ENCODE results near the gene TENT4B.

The TENT4B gene

DNA sequence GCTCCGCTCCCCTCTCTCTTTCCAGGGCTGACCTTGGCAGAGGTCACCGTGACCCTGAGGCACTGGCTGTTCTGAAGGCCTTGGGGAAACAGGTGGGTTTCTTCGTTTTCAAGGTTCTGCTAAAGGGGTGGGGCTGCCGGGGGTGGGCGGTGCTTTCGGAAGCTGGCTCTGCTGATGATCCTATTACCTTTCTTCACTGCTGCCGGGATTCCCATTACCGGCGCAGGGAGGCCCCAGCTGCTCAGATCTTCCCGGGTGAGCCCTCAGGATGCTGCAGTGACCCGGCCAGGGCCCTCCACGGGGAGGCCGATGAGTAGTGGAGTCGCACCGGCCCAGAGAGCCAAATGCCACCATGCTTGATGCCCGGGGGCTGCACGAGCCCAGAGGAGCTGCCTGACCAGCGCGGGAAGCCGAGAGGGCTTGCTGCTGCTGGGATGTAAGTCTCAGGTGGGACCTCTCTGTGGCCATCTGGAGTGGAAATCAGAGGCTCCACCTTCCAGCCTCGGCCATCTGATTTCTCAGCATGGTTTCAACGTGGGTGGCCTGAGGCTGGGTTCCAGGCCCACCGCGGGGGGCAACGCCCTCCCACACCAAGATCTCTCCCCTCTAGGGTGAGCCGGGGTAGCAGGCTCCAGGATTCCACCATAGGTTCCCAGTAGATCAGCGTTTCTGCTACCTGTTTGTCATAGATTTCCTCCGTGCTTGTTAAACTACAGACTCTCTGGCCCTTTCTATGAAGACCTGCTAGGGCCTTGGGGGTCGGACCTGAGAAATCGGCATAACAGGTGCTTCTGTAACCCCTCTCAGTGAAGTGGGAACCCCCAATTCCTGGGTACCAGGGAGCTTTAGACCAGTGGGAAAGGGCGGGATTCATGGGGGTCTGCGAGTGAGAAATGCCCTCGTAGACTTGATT, 91.7 kb downstream of the TENT4B start:
- Histone ChIP-seq H3K4me1 (ENCODE audit: control insufficient read depth, insufficient read depth, low read length) (peaks cover 6% of the 10 kb centered on the region), H3K36me3 (ENCODE audit: control insufficient read depth, insufficient read depth, low read length) (no peaks in the 10 kb centered on the region), H3K9me3 (ENCODE audit: control insufficient read depth, insufficient read depth, low read length) (no peaks in the 10 kb centered on the region), H3K9ac (ENCODE audit: low read depth, low read length) (no peak overlapping the region), H3K4me3 (ENCODE audit: low read depth, low read length) (peak overlapping the region; percentile 46), H3K27me3 (ENCODE audit: control insufficient read depth, insufficient read depth, low read length) (peaks cover 9% of the 10 kb centered on the region)

DNA sequence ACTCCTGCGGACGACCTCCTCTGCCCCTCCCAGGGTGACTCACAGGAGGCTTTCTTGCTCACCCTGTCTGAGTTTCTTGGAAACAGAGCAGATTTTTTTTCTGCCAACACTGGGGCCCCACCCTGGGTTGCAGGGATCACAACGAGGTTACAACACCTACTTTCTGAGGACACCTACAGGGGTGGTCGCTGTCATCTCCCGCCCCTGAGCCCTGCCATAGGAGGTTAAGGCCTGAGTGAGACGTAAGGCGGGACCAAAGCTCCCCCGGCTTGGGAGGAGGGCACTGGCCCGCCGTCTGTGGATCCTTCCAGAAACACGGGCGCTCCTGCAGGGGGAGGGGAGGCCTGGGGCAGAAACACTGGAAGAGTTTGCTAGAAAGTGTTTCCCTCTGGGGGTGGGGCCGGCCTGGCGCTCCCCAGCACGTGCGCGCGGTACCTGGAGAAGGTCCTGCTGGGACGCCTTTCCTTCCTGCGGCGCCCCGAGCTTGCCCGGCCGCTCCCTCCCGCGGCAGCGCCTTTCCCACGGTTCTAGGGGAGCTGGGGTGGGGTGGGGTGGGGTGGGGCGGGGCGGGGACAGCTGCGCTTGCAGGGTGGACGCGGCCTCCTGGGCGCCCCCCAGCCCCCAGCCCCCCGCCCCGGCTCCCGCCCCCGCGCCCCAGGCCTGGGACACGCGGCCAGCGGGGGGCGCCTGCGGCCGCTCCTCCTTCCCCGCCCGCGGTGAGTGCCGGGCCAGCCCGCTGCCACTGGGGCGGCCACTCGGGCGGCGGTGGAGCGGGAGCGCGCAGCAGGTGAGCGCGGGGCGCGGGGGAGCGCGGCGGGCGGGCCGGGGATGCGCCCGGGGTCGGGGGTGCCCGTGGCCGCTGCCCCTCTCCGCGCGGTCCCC, 92.6 kb downstream of the TENT4B start:
- peak overlapping the region; percentile 53 for H3K4me3 ChIP-seq (ENCODE audit: low read depth, low read length)
- H3K9me3 ChIP-seq (ENCODE audit: control insufficient read depth, insufficient read depth, low read length) = no peaks in the 10 kb centered on the region
- H3K27me3 ChIP-seq (ENCODE audit: control insufficient read depth, insufficient read depth, low read length) = peaks cover 9% of the 10 kb centered on the region
- no peaks in the 10 kb centered on the region for H3K36me3 ChIP-seq (ENCODE audit: control insufficient read depth, insufficient read depth, low read length)
- H3K9ac ChIP-seq (ENCODE audit: low read depth, low read length) = no peak overlapping the region
- peaks cover 8% of the 10 kb centered on the region for H3K4me1 ChIP-seq (ENCODE audit: control insufficient read depth, insufficient read depth, low read length)

DNA sequence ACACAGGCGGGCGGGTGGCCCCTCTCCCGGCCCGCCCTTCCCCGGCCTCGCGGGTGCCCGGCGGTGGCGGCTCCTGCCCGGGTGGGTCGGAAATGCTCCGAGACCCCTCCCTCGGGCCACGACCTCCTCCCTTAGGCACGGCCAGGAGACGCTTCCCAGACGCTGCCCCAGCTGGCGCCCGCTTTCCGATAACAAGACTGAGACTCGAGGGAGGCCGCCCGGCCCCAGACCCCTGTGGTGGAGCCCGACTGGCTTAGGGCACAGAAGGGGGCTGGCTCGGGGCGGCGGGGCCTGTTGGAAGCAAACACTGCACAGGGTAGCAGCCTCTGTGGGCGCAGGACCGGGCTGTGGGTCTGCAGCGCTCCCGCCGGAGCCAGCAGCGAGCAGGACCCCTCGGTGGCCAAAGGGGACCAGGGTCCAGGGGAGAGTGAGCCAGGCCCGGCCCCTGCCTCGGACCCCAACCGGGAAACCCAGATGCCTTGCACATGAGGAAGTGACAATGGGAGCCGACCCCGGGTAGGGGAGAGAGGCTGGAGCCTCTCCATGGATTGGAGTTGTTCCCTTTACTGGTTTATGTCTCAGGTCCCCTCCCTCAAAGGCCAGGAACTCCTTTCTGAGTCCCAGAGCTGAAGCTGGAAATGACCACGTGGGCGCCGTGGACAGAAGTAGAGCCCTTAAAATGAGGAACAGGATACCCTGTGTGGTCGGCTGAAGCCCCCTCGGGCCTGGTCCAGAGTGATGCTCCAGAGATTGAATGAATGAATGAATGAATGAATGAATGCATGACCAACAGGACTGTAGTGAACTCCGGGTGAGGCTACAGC, 93.4 kb downstream of the TENT4B start:
- H3K4me1 ChIP-seq (ENCODE audit: control insufficient read depth, insufficient read depth, low read length) = peaks cover 8% of the 10 kb centered on the region
- H3K9me3 ChIP-seq (ENCODE audit: control insufficient read depth, insufficient read depth, low read length) = no peaks in the 10 kb centered on the region
- H3K36me3 ChIP-seq (ENCODE audit: control insufficient read depth, insufficient read depth, low read length) = no peaks in the 10 kb centered on the region
- H3K27me3 ChIP-seq (ENCODE audit: control insufficient read depth, insufficient read depth, low read length) = peaks cover 9% of the 10 kb centered on the region
- peak overlapping the region; percentile 47 for H3K9ac ChIP-seq (ENCODE audit: low read depth, low read length)
- peak overlapping the region; percentile 53 for H3K4me3 ChIP-seq (ENCODE audit: low read depth, low read length)

DNA sequence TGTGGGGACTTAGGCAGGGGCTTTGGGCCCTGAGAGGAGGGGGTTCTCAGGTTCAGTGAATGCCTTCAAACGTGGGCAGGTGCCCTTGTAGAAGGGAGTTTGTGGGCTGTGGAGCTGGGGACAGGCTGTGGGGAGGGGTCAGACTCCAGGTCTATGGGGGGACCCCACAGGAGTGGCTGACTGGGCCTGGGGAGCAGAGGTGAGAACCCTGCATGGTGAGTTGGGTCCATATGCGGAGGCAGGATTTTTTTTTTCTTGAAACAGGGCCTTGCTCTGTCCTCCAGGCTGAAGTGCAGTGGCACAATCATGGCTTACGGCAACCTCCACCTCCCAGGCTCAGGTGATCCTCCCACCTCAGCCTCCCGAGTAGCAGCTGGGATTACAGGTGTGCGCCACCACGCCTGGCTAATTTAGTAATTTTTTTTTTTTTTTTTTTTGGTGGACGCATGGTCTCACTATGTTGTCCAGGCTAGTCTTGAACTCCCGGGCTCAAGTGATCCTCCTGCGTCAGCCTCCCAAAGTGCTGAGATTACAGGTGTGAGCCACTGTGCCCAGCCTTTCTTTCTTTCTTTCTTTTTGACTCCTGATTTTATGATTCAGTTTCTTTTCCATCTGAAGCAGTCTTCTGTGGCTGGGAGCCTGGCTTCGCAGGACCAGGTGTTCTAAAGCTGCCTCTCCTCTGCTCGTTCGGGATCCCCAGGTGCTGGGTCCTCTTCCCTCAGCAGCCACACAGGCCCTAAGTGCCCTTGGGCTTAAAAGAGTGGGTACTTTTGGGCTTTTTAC, 94.2 kb downstream of the TENT4B start:
- Histone ChIP-seq H3K9me3 (ENCODE audit: control insufficient read depth, insufficient read depth, low read length) (no peaks in the 10 kb centered on the region), H3K36me3 (ENCODE audit: control insufficient read depth, insufficient read depth, low read length) (no peaks in the 10 kb centered on the region), H3K27me3 (ENCODE audit: control insufficient read depth, insufficient read depth, low read length) (peaks cover 9% of the 10 kb centered on the region), H3K4me3 (ENCODE audit: low read depth, low read length) (peak overlapping the region; percentile 53), H3K9ac (ENCODE audit: low read depth, low read length) (no peak overlapping the region), H3K4me1 (ENCODE audit: control insufficient read depth, insufficient read depth, low read length) (peaks cover 8% of the 10 kb centered on the region)

DNA sequence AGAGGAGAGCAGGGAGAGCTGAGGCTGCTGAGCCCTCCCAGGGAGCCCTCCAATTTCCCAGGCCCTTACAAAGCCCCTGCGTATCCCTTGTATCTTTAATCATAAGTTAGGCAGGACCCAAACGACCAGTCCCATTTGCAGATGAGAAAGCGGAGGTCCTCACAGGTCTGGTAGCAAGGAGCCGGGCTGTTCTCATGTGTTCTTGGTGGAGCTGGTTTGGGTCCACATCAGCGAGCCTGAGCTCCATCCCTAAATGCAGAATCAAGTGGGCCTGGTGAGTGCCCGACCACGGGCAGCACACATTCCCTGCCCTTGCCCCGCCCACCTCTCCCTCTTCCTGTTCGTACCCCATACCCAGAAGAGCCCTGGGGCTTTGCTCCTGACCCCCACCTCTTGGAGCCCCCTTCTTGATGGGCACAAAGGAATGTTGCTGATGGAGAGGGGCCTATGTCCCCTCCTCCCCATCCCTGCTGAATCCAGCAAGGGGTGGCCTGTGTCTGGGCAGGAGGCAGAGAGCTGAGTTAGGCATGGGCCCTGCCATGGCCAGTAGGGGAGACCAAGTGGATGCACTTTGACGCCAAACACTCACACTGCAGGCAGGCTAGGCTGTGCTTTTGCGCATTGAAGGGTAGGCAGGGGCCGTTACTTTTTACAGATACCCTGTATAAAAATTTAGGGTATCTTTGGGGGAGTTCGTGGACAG, 95.0 kb downstream of the TENT4B start:
- Histone ChIP-seq H3K4me3 (ENCODE audit: low read depth, low read length) (no peak overlapping the region), H3K9me3 (ENCODE audit: control insufficient read depth, insufficient read depth, low read length) (no peaks in the 10 kb centered on the region), H3K27me3 (ENCODE audit: control insufficient read depth, insufficient read depth, low read length) (peaks cover 9% of the 10 kb centered on the region), H3K9ac (ENCODE audit: low read depth, low read length) (no peak overlapping the region), H3K36me3 (ENCODE audit: control insufficient read depth, insufficient read depth, low read length) (no peaks in the 10 kb centered on the region), H3K4me1 (ENCODE audit: control insufficient read depth, insufficient read depth, low read length) (peaks cover 8% of the 10 kb centered on the region)

DNA sequence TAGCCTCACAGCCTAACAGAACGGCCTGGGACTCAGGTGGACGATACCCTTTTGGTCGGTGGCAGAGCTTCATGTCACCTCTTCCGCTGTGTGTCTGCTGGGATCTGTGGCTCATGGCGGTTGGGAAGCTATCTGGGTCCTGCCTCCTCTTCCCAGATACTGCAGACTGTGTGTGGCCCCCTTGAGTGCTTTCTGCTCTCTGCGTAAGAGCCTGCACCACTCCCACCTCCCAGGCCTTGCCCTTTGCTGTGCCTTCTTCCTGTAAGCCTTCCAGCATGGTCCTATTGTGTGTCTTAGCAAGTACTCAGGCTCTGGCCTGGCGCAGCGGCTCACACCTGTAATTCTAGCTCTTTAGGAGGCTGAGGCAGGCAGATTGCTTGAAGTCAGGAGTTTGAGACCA, 95.7 kb downstream of the TENT4B start:
- no peaks in the 10 kb centered on the region for H3K36me3 ChIP-seq (ENCODE audit: control insufficient read depth, insufficient read depth, low read length)
- peaks cover 9% of the 10 kb centered on the region for H3K27me3 ChIP-seq (ENCODE audit: control insufficient read depth, insufficient read depth, low read length)
- H3K9me3 ChIP-seq (ENCODE audit: control insufficient read depth, insufficient read depth, low read length) = no peaks in the 10 kb centered on the region
- peaks cover 8% of the 10 kb centered on the region for H3K4me1 ChIP-seq (ENCODE audit: control insufficient read depth, insufficient read depth, low read length)
- no peak overlapping the region for H3K9ac ChIP-seq (ENCODE audit: low read depth, low read length)
- H3K4me3 ChIP-seq (ENCODE audit: low read depth, low read length) = no peak overlapping the region

DNA sequence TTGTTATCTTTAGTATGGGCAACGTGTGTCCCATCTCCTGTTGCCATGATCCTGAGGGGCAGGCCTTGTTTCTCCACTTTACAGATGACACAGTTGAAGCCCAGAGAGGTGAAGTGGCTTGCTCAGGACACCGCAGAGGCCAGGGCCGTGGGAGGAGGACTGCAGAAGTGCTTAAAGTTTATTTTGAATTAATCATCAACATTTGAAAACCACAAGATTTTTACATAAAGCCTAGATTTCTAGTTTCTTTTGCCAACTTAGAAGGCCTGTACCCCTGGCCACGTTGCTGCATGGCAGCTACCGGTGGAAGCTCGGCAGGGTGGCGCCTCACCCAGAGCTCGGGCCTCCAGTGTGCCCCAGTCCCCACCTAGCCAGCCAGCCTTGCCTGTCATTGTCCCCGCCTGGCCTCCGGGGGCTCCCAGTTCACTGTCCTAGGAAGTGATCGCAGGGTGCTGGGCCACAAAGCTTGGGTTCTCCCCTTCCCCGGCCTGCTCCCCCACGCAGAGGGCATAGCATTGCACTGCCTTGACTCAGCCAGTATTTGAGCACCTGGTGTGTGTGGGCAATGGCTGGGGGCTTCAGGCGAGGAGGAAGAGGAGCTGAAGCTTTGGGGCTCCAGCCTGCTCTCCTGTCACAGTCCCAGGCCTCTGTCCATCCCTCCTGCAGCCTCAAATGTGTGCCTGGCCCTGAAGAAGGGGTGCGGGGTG, 98.4 kb downstream of the TENT4B start:
- H3K36me3 ChIP-seq (ENCODE audit: control insufficient read depth, insufficient read depth, low read length) = no peaks in the 10 kb centered on the region
- H3K27me3 ChIP-seq (ENCODE audit: control insufficient read depth, insufficient read depth, low read length) = no peaks in the 10 kb centered on the region
- peaks cover 3% of the 10 kb centered on the region for H3K4me1 ChIP-seq (ENCODE audit: control insufficient read depth, insufficient read depth, low read length)
- H3K4me3 ChIP-seq (ENCODE audit: low read depth, low read length) = no peak overlapping the region
- H3K9me3 ChIP-seq (ENCODE audit: control insufficient read depth, insufficient read depth, low read length) = no peaks in the 10 kb centered on the region
- H3K9ac ChIP-seq (ENCODE audit: low read depth, low read length) = no peak overlapping the region

DNA sequence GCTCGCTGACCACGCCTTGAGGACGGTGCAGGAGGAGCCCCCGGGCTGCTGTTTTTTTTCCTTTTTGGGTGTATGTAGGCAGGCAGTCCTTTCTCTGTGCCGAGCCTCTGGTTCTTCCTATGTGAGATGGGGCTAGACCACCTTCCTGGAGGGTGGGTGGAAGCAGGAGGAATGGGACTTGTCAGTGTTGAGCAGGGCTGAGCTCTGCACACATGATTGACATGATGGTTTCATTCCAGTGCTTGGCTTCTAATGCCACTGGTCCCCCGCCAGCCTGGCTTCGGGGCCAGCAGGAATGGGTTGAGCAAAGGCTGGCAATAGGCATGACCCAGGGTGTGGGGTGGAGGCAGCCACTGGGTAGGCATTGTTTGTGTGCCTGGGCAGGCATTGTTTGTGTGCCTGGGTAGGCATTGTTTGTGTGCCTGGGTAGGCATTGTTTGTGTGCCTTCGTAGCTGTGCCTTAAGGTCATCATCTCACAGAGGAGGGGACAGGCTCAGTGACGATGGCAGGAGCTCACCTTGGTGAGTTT, 99.0 kb downstream of the TENT4B start:
- Histone ChIP-seq H3K4me1 (ENCODE audit: control insufficient read depth, insufficient read depth, low read length) (peaks cover 3% of the 10 kb centered on the region), H3K9me3 (ENCODE audit: control insufficient read depth, insufficient read depth, low read length) (no peaks in the 10 kb centered on the region), H3K9ac (ENCODE audit: low read depth, low read length) (no peak overlapping the region), H3K27me3 (ENCODE audit: control insufficient read depth, insufficient read depth, low read length) (no peaks in the 10 kb centered on the region), H3K36me3 (ENCODE audit: control insufficient read depth, insufficient read depth, low read length) (no peaks in the 10 kb centered on the region), H3K4me3 (ENCODE audit: low read depth, low read length) (no peak overlapping the region)

DNA sequence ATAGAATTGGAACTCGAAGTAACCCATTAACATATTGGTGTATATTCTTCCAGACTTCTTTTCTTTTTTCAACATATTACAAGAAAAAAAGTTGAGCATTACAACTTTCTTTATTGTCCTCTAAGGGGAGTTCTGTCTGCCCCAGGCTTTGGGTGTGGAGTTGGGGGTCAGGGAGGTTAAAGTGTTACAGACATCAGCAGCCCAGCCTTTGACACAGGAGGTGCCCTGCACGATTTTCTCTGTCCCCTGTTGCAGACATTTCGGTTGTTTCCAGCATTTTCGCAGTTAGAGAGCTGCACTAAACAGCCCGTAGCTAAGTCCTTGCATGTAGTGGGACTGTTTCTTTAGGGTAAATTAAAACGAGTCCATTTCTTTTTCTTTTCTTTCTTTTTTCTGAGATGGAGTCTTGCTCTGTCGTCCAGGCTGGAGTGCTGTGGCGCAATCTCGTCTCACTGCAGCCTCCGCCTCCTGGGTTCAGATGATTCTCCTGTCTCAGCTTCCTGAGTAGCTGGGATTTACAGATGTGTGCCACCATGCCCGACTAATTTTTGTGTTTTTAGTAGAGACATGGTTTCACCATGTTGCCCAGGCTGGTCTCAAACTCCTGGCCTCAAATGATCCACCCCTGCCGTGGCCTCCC, 99.9 kb downstream of the TENT4B start:
- Histone ChIP-seq H3K9ac (ENCODE audit: low read depth, low read length) (no peak overlapping the region), H3K36me3 (ENCODE audit: control insufficient read depth, insufficient read depth, low read length) (no peaks in the 10 kb centered on the region), H3K27me3 (ENCODE audit: control insufficient read depth, insufficient read depth, low read length) (no peaks in the 10 kb centered on the region), H3K4me1 (ENCODE audit: control insufficient read depth, insufficient read depth, low read length) (peaks cover 3% of the 10 kb centered on the region), H3K9me3 (ENCODE audit: control insufficient read depth, insufficient read depth, low read length) (no peaks in the 10 kb centered on the region), H3K4me3 (ENCODE audit: low read depth, low read length) (no peak overlapping the region)
